NCI-H1930 (cell line): ENCODE data around the gene TM9SF4.
A peak's percentile ranks its signal among the peaks of the same experiment; 100 is the strongest.

ENCODE experiments used
- DNase-seq, 2 experiments: peaks; one replicate each; lab custom pipeline; 2025; lab: John Stamatoyannopoulos, UW

Gene TM9SF4, protein sequence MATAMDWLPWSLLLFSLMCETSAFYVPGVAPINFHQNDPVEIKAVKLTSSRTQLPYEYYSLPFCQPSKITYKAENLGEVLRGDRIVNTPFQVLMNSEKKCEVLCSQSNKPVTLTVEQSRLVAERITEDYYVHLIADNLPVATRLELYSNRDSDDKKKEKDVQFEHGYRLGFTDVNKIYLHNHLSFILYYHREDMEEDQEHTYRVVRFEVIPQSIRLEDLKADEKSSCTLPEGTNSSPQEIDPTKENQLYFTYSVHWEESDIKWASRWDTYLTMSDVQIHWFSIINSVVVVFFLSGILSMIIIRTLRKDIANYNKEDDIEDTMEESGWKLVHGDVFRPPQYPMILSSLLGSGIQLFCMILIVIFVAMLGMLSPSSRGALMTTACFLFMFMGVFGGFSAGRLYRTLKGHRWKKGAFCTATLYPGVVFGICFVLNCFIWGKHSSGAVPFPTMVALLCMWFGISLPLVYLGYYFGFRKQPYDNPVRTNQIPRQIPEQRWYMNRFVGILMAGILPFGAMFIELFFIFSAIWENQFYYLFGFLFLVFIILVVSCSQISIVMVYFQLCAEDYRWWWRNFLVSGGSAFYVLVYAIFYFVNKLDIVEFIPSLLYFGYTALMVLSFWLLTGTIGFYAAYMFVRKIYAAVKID

GRCh38 chr20:32109392-32110172, at the start of gene TM9SF4:
TSS of gene TM9SF4 (plus strand) at chr20:32109714. CDS start at chr20:32109741, 27 bp downstream.
- DNase-seq = peak; percentile 93 to 98

- DNase-seq = no peak
These were observed 46.7 kb upstream of the TM9SF4 start for GRCh38 chr20:32062776-32063170.

- DNase-seq = no peak
These were observed 45.8 kb upstream of the TM9SF4 start for GRCh38 chr20:32063695-32064094.

- no peak for DNase-seq
These were observed 44.8 kb upstream of the TM9SF4 start for GRCh38 chr20:32064667-32065066.

GRCh38 chr20:32067234-32067821, 42.2 kb upstream of the TM9SF4 start:
- DNase-seq = no peak

- DNase-seq = no peak
These were observed 41.3 kb upstream of the TM9SF4 start for GRCh38 chr20:32068174-32068573.

- DNase-seq = no peak
These were observed 39.8 kb upstream of the TM9SF4 start for GRCh38 chr20:32069711-32070110.

- DNase-seq = no peak
These were observed 39.2 kb upstream of the TM9SF4 start for GRCh38 chr20:32070282-32070681.

GRCh38 chr20:32070690-32071213, 38.8 kb upstream of the TM9SF4 start:
- DNase-seq = no peak

DNA sequence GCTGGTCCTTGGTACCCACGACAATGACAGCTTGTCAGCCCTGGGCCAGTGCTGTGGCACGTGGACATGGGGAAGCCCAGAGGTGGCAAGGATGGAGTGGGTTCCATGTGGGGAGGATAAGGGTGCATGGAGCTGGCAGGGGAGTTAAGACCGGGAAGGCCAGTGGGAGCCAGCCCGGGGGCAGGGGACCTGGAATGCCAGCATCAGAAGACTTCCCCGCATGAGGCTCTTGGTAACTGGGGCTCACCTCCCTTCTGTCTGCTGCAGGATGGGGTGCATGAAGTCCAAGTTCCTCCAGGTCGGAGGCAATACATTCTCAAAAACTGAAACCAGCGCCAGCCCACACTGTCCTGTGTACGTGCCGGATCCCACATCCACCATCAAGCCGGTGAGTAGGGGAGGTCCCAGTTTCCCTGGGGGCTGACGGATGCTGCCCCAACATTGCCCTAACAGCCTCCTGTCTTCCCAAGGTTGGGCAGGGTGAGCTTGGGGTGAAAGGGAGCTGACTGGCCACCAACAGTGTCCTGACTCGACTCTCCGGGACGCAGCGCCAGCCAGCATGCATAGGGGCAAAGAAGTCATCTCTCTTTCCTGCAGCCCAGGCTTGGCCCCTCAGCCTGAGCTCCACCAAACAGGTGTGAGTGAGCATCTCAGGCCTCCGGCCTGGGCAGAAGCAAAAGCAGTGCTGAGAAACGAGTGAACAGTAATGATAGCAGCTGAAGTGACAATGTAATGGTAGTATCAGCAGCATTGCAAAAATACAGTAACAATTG, 37.9 kb upstream of the TM9SF4 start:
- peak in 1 of 2 experiments; percentile 81 for DNase-seq

DNA sequence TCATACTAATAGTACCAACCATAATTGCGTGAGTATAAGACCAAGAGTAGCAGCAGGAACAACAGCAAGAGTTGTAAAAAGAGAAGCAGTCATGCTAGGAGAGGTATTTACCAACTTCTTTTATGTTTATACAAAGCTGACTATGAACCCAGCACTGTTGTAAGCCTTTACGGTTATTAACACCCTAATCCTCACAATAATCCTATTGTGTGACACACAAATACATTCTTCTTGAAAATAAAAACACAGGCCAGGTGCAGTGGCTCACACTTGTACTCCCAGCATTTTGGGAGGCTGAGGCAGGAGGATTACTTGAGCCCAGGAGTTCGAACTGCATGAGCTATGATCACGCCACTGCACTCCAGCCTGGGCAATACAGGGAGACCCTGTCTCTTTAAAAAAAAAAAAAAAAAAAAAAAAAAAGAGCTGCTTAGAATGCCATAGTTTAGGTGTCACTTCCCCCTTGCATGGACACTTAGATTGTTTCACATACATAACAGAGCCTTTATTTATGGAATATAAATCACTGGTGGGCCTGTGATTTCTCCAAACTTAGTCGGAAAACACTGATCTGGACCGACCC, 37.3 kb upstream of the TM9SF4 start:
- DNase-seq = peak; percentile 56 to 81

DNA sequence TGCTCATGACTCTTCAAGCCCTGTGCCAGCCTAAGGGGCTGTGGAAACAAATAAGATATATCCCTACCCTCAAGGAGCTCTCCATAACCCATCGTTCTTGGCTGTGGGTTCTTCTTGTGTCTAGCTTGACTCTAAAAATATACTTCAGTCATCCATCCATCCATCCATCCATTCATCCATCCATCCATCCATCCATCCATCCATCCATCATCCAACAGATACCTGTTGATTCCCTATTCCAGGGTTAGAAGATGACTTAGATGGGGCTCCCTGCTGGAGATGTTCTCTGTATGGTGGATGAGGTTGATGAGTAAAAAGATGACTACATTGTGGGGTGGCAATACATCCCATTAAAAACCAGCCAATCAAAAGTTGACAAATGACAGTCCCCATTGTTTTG, 34.0 kb upstream of the TM9SF4 start:
- DNase-seq = no peak

- no peak for DNase-seq
These were observed 32.3 kb upstream of the TM9SF4 start for GRCh38 chr20:32077190-32077589.

DNA sequence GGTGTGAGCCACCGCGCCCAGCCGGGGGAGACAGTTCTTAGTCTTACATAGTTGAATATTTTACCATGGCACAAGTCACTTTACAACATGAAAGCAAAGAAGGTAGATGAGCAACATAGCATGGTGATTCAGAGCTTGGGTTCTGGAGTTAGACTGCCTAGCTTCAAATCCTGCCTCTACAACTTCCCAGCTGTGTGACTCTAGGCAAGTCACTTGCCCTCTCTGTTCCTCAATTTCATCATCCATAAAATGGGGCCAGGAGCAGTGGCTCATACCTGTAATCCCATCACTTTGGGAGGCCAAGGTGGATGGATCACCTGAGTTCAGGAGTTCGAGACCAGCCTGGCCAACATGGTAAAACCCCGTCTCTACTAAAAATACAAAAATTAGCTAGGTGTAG, 31.2 kb upstream of the TM9SF4 start:
- DNase-seq = no peak

DNA sequence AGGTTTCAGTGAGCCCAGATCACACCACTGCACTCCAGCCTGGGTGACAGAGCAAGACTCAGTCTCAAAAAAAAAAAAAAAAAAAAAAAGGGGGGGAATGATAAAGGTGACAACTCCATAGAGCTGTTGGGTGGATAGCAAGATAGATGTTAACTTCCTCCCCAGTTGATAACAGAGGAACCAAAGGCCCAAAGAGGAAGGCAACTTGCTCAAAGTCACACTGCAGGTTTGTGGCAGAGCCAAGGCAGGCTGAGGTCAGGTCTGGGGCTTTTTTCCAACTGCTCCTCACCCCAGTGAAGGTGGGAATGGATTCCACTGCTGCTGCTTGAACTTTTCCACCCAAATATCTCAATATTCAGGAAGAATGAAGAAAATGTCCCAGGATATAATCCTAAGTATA, 30.7 kb upstream of the TM9SF4 start:
- no peak for DNase-seq

DNA sequence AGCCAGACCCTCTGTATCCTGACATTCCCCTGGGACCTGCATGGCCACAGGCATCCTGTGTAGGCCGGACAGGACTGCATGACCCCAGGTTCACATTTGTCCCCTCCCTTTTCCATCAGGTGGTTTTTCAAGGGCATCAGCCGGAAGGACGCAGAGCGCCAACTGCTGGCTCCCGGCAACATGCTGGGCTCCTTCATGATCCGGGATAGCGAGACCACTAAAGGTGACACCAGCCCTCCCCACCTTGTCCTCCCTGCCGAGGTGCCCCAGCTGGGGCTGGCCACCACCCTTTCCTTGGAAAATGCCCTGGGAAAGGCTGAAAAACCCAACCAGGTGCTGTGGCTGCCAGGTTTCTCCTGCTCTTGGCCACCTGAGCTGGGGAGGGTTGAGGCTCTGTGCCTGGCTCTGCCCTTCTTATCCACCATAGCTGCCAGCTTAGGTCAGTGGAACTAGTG, 29.8 kb upstream of the TM9SF4 start:
- no peak for DNase-seq

- no peak for DNase-seq
These were observed 28.7 kb upstream of the TM9SF4 start for GRCh38 chr20:32080783-32081182.

DNA sequence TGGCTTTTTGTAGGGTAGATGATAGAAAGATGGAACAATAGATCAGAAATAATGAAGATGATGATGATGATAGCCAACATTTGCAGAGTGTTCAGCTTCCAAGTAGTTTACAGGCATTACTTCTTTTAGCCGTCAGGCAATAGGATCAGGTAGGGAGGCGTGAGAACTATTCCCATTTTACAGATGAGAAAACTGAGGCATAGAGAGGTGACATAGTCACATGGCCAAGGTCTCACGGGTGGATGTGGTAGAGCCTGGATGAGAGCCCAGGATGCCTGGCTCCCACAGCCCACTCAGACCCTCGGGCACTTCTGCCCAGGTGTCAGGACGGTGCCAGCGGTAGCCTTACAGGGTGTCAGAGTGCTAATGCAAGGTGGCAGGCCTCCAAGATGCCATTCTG, 26.0 kb upstream of the TM9SF4 start:
- DNase-seq = no peak

DNA sequence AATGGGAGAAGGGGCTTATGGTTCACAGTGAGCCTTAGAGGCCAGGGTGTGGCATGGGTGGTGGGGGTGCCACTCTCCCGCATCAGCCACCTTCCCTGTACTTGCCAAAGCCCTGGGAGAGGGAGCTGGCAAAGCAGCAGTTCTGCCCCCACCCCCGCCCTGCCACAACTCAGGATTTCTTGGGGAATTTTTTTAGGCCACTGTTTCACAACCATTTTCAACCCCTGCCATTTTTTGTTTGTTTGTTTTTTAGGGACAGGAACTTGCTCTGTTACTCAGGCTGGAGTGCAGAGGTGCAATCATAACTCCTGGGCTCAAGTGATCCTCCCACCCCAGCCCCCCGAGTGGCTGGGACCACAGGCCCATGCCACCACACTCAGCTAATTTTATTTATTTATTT, 22.4 kb upstream of the TM9SF4 start:
- DNase-seq = no peak

GRCh38 chr20:32088759-32089158, 20.8 kb upstream of the TM9SF4 start:
- no peak for DNase-seq
